Forelimb muscle (tissue), 1 donor: Measurements from ENCODE around the gene ANKRD55. TPM values are rescaled to one million over a fixed set of nuclear protein-coding genes. Genes with fewer than 3 reads are reported as not detected.
"Not testable (repeated sequence)": the region's sequence is repeated elsewhere in the genome, so short reads cannot be mapped to it uniquely, and the experiment has no call there.

Experiments
- DNase-seq: peaks from one replicate; pipeline ENCODE4 v3.0.0-alpha.2; 2013; ENCODE audit warnings: low read depth
- polyA plus RNA-seq: library from polyadenylated mRNA; unstranded; fragments of 120-200 nt; gene quantifications from one replicate; pipeline ENCODE4 v1.2.1, GENCODE V29; 2013; ENCODE audit not compliant: insufficient read length

ANKRD55 gene
- 0.46 TPM for polyA plus RNA-seq

- no peak for DNase-seq
These were observed at the start of gene ANKRD55 for GRCh38 chr5:56233230-56233629. ANKRD55 (minus strand) TSS chr5:56233330; CDS start chr5:56232913, 417 bp downstream.

- DNase-seq: no peak
These were observed 49.1 kb upstream of the ANKRD55 start for GRCh38 chr5:56282216-56282615.

GRCh38 chr5:56281489-56282165 lies 48.5 kb upstream of the ANKRD55 start:
- DNase-seq: no peak

GRCh38 chr5:56279979-56280378 lies 46.8 kb upstream of the ANKRD55 start:
- no peak for DNase-seq

- no peak for DNase-seq
These were observed 46.2 kb upstream of the ANKRD55 start for GRCh38 chr5:56279291-56279690.

- no peak for DNase-seq
These were observed 45.2 kb upstream of the ANKRD55 start for GRCh38 chr5:56278335-56278753.

GRCh38 chr5:56277573-56277972 lies 44.4 kb upstream of the ANKRD55 start:
- no peak for DNase-seq

- no peak for DNase-seq
These were observed 40.3 kb upstream of the ANKRD55 start for GRCh38 chr5:56273376-56273955.

- no peak for DNase-seq
These were observed 39.6 kb upstream of the ANKRD55 start for GRCh38 chr5:56272765-56273164.

- peak; percentile 60 for DNase-seq
These were observed 37.6 kb upstream of the ANKRD55 start for GRCh38 chr5:56270568-56271392.

- no peak for DNase-seq
These were observed 36.9 kb upstream of the ANKRD55 start for GRCh38 chr5:56270058-56270457.

- DNase-seq: peak; percentile 45
These were observed 36.2 kb upstream of the ANKRD55 start for GRCh38 chr5:56269216-56269927.

GRCh38 chr5:56268707-56269106 lies 35.6 kb upstream of the ANKRD55 start:
- not testable (repeated sequence) for DNase-seq

- no peak for DNase-seq
These were observed 34.7 kb upstream of the ANKRD55 start for GRCh38 chr5:56267856-56268255.

- no peak for DNase-seq
These were observed 31.4 kb upstream of the ANKRD55 start for GRCh38 chr5:56264417-56265025.

GRCh38 chr5:56262279-56262678 lies 29.1 kb upstream of the ANKRD55 start:
- DNase-seq: no peak

- DNase-seq: peak; percentile 36
These were observed 25.9 kb upstream of the ANKRD55 start for GRCh38 chr5:56259002-56259511.

GRCh38 chr5:56257763-56258529 lies 24.8 kb upstream of the ANKRD55 start:
- not testable (repeated sequence) for DNase-seq

GRCh38 chr5:56257010-56257409 lies 23.9 kb upstream of the ANKRD55 start:
- no peak for DNase-seq

- DNase-seq: no peak
These were observed 22.4 kb upstream of the ANKRD55 start for GRCh38 chr5:56255502-56255901.

GRCh38 chr5:56253924-56254323 lies 20.8 kb upstream of the ANKRD55 start:
- no peak for DNase-seq
